ENCODE measurements around the gene ENO3.

The ENO3 gene

GRCh38 chr17:4950075-4950745 lies 709 bp upstream of the ENO3 start:
- no peak for DNase-seq (ENCODE audit: low read depth)

GRCh38 chr17:4951486-4951885 lies 567 bp downstream of the ENO3 start:
- no peak for DNase-seq (ENCODE audit: low read depth)

GRCh38 chr17:4953451-4953961 lies 2.6 kb downstream of the ENO3 start:
- no peak for DNase-seq (ENCODE audit: low read depth)

- DNase-seq (ENCODE audit: low read depth): no peak
Observed at GRCh38 chr17:4955091-4955490, 4.2 kb downstream of the ENO3 start.

GRCh38 chr17:4956493-4957061 lies 5.7 kb downstream of the ENO3 start:
- no peak for DNase-seq (ENCODE audit: low read depth)

- DNase-seq (ENCODE audit: low read depth): no peak
Observed at GRCh38 chr17:4958102-4958501, 7.2 kb downstream of the ENO3 start.

GRCh38 chr17:4959261-4959965 lies 8.5 kb downstream of the ENO3 start:
- no peak for DNase-seq (ENCODE audit: low read depth)

- DNase-seq (ENCODE audit: low read depth): no peak
Observed at GRCh38 chr17:4960279-4960922, 9.5 kb downstream of the ENO3 start.

GRCh38 chr17:4965311-4965986 lies 14.5 kb downstream of the ENO3 start:
- DNase-seq (ENCODE audit: low read depth): no peak

- peak; percentile 88 for DNase-seq (ENCODE audit: low read depth)
Observed at GRCh38 chr17:4966844-4967538, 16.1 kb downstream of the ENO3 start.

GRCh38 chr17:4967539-4968485 lies 16.9 kb downstream of the ENO3 start, which contains the start of gene SPAG7:
TSS of gene SPAG7 (minus strand) at chr17:4967817. CDS start at chr17:4967804, 13 bp downstream.
- DNase-seq (ENCODE audit: low read depth): peak; percentile 87

- no peak for DNase-seq (ENCODE audit: low read depth)
Observed at GRCh38 chr17:4968486-4969046, 17.6 kb downstream of the ENO3 start.

GRCh38 chr17:4969047-4969550 lies 18.2 kb downstream of the ENO3 start:
- no peak for DNase-seq (ENCODE audit: low read depth)

GRCh38 chr17:4969551-4970173 lies 18.7 kb downstream of the ENO3 start:
- no peak for DNase-seq (ENCODE audit: low read depth)

GRCh38 chr17:4970273-4970672 lies 19.4 kb downstream of the ENO3 start:
- no peak for DNase-seq (ENCODE audit: low read depth)

GRCh38 chr17:4971826-4972225 lies 20.9 kb downstream of the ENO3 start:
- DNase-seq (ENCODE audit: low read depth): no peak

- DNase-seq (ENCODE audit: low read depth): no peak
Observed at GRCh38 chr17:4972322-4972721, 21.4 kb downstream of the ENO3 start.

GRCh38 chr17:4972752-4973151 lies 21.8 kb downstream of the ENO3 start:
- DNase-seq (ENCODE audit: low read depth): no peak

Data from stimulated activated CD8-positive, alpha-beta memory T cell treated with anti-CD3 and anti-CD28 coated beads, Interleukin-4, amount 100 ng/mL, for 24 hours (primary cell).